SHP77 treated with DMSO at 0.1 percent for 48 hours (cell line): ENCODE data around the gene MGAT1.
"Not testable (repeated sequence)": the region's sequence is repeated elsewhere in the genome, so short reads cannot be mapped to it uniquely, and the experiment has no call there.

ENCODE experiments used
- DNase-seq: peaks from one replicate; lab custom pipeline; 2025; lab: John Stamatoyannopoulos, UW

Gene MGAT1

DNA sequence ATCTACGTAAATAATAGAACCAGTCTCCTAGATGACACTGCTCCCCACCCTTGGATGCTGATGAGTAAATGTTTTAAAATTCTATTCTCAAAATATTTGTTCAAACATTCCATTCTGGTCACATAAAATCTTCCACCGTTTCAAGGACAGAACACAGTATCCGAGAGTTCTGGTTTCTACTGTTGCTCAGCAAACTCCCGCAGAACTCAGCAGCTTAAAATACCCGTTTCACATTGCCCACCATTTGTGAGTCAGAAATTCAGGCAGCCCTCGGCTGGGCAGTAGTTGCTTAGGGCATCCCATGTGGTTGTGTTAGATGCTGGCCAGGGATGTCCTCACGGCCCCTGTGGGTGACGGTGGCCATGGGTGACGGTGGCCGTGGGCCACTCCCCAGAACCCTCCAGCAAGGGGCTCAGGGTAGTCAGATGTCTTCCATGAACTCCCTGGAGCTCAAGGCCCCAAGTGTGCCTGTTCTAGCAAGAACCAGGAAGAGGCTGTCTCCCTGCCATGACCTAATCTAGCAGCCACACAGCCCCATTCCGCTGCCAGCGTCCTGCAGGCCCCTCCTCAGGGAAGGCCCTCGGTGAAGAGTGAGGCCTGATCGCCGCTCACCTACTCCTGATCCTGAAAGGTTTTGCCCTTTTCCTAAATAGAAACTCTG, 17.4 kb downstream of the MGAT1 start:
- DNase-seq = no peak

- DNase-seq = no peak
Observed at GRCh38 chr5:180784497-180785097, 18.0 kb downstream of the MGAT1 start.

GRCh38 chr5:180783340-180784052, 19.1 kb downstream of the MGAT1 start:
- no peak for DNase-seq

GRCh38 chr5:180782748-180783147, 19.9 kb downstream of the MGAT1 start:
- no peak for DNase-seq

GRCh38 chr5:180781900-180782326, 20.7 kb downstream of the MGAT1 start:
- DNase-seq = not testable (repeated sequence)

DNA sequence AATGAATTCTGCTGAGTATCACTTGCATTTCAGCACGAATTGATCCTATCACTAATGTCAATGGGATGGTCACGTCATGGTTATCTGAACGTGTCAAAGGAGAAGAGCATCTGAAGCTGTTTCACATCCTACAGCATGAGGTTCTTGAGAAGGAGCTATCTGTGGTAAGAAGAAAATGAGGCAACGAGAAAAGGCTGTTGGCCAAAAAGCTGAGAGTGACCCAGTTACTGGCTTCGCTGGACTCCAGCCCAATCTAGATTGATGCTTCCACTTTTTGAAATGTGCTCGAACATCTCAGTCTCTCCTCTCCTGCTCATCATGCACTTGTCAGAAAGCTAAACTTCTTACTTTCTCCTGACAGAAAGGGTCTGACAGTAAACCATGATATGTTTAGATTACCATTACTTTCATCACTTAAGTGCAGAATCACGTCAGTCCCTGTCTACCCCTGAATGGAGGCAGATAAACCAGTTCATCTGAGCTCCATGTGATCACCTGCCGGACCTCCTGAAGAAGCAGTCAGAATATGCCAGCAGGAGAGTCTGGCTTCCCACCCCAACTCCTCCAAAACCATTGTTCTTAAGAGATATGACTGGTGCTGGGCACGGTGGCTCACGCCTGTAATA, 22.5 kb downstream of the MGAT1 start:
- no peak for DNase-seq

GRCh38 chr5:180777475-180777874, 25.1 kb downstream of the MGAT1 start:
- DNase-seq = no peak

- DNase-seq = no peak
Observed at GRCh38 chr5:180776376-180776775, 26.2 kb downstream of the MGAT1 start.

DNA sequence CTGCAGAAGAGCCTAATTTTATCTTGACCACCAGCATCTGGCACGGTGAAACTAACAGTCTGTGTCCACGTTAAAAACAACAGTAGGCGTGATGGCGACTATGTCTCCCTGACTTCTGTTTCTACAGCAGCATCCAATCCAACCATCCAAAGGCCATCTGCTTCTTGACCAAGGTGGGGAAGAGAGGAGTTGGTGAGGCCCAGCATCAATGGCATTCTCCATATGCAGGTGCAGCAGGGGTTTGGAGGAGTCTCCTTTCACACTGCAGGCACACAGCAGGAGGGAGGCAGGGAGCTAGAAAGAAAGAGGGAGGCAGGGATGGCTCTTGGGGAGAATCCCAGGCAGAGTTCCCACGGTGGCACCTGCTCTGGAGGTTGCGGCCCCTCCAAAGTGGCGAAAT, 27.0 kb downstream of the MGAT1 start:
- DNase-seq = no peak

- no peak for DNase-seq
Observed at GRCh38 chr5:180771839-180772238, 30.8 kb downstream of the MGAT1 start.

DNA sequence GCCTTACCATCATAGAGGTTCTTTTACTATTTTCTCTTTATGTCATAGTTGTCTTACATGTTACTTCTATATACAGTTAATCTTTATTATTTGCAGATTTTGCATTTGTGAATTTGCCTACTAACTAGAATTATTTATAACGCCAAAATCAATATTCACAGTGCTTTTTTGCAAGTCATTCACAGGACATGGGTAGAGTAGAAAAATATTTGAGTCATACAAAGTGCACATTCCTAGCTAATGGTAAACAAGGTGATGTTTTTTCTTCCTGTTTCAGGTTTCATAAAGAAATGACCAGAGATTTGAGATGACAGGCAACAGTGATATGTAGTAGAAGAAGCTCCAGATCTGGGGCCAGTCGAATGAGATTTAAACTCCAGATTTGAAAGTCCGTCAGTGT, 32.8 kb downstream of the MGAT1 start:
- DNase-seq = no peak

DNA sequence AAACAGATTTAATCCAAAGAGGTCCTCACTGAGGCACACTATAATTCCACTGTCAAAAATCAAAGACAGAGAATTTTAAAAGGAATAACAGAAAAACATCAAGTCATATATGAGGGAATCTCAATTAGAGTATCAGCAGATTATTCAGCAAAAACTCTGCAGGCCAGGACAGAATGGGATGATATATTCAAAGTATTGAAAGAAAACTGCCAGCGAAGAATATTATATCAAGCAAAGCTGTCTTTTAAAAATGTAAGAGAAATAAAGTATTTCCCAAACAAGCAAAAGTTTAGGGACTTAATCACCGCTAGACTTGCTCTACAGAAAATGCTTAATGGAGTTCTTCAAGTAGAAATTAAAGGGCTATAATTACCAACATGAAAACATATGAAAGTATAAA, 47.0 kb downstream of the MGAT1 start:
- DNase-seq = no peak

GRCh38 chr5:180744253-180744652, 58.4 kb downstream of the MGAT1 start:
- no peak for DNase-seq

DNA sequence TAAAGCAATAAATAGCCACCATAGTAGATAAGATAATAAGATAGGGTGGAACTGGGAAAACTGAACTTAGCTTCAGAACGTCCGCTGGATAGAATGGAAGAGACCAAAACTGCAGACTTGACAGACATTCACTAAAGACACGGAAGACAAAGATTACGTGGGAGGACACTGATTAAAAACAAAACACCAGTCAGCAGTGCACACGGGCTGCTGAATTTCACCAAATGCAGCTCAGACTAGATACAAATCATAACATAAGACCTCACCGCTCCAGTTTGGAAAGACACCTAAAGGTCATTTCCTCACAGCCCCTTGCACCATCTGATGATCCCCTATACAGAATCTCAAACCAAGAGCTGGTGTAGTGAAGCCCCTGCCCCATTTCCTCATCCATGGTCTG, 59.9 kb downstream of the MGAT1 start:
- DNase-seq = no peak

- not testable (repeated sequence) for DNase-seq
Observed at GRCh38 chr5:180740953-180741352, 61.7 kb downstream of the MGAT1 start.

DNA sequence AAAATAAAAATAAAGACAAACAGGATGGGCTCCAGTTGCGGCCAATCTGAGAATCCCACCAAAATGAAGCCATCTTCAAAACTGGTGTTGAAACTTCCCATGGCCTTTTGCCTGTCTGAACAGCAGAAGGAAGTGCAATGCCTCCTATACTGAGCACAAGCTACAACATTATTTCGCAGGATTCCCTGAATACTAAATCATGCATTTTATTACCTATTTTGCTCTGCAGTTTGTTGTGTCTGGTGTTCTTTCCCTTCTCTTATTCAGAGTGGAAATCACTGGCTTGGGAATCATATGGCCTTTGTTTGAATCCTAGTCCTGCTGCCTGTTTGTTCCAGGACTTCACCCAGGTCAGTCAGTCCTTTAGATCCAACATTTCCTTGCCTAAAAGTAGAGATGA, 62.6 kb downstream of the MGAT1 start, which contains the start of gene OR2Y1:
Gene OR2Y1 (minus strand): TSS at position 101 of the 400 bp plus-strand sequence. CDS start 0 bp downstream, at position 101.
- DNase-seq = no peak

GRCh38 chr5:180739271-180739670, 63.3 kb downstream of the MGAT1 start:
- DNase-seq = no peak

GRCh38 chr5:180736536-180736935, 66.1 kb downstream of the MGAT1 start:
- no peak for DNase-seq
